GM12872 (cell line): Measurements from ENCODE around the gene DNAAF3.

Source experiments
- CTCF ChIP-seq: IDR thresholded peaks from 3 replicates; pipeline ENCODE4 v1.5.1; 2011; ENCODE audit warnings: low read depth, mild to moderate bottlenecking, low read length, moderate library complexity; ENCODE audit not compliant: insufficient read depth

DNAAF3 gene

DNA sequence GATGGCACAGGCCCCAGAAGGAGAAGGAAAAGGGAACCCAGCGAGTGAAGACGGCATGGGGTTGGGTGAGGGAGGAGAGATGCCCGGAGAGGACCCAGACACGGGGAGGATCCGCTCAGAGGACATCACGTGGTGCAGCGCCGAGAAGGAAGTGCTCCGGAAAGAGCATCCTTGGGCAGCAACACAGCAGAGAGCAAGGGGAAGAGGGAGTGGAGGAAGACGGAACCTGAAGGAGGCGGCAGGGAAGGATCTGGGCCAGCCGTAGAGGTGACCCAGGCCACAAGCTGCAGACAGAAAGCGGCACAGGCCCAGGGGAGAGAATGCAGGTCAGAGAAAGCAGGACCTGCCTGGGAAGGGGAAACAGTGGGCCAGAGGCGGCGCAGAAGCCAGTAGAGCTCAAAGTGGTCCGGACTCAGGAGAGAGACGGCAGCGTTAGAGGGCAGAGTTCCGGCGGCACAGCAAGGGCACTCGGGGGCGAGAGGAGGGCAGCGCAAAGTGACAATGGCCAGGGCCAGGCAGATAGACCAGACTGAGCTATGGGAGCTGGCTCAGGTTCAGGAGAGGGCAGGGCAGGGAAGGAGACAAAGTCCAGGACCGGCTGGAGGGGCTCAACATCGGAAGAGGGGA, 50.1 kb downstream of the DNAAF3 start:
- TF ChIP-seq CTCF: no peak

DNA sequence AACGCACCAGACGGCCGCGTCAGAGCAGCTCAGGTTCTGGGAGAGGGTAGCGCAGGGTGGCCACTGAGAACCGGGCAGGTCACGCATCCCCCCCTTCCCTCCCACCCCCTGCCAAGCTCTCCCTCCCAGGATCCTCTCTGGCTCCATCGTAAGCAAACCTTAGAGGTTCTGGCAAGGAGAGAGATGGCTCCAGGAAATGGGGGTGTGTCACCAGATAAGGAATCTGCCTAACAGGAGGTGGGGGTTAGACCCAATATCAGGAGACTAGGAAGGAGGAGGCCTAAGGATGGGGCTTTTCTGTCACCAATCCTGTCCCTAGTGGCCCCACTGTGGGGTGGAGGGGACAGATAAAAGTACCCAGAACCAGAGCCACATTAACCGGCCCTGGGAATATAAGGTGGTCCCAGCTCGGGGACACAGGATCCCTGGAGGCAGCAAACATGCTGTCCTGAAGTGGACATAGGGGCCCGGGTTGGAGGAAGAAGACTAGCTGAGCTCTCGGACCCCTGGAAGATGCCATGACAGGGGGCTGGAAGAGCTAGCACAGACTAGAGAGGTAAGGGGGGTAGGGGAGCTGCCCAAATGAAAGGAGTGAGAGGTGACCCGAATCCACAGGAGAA, 50.9 kb downstream of the DNAAF3 start:
- TF ChIP-seq CTCF: no peak

- TF ChIP-seq CTCF: no peak
These were observed 51.8 kb downstream of the DNAAF3 start for GRCh38 chr19:55114566-55115145.

- TF ChIP-seq CTCF: no peak
These were observed 52.8 kb downstream of the DNAAF3 start for GRCh38 chr19:55113570-55114039.

GRCh38 chr19:55112777-55113569, 53.4 kb downstream of the DNAAF3 start:
- TF ChIP-seq CTCF: peak; percentile 31; the same call in 2 of the 3 replicates

DNA sequence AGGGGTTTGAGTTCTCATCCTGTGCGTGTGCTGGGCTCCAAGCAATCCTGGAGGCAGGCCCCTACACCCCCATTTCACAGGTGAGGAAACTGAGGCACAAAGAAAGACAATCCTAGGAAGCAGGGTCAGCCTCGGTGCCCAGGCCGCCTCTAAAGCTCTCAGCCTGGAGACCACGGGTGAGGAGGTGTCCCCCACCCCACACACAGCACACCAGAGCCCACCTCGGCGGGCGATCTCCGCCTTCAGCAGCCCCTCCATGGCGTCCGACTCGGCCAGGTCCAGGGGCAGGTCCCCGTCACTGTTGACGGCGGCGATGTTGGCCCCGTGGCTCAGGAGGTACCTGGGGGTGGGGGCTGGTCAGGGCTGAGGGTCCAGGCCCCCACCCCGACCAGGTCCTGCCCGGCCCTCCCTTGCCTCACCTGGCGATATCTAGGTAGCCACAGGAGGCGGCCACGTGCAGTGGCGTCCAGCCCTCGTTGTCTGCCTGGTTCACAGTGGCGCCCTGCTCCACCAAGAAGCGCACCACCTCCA, 54.1 kb downstream of the DNAAF3 start:
- TF ChIP-seq CTCF: no peak
